ENCODE measurements around the gene IDH3A.

The IDH3A gene

GRCh38 chr15:78162038-78162437, 12.9 kb downstream of the IDH3A start:
- H3K4me3 Mint-ChIP-seq, result no peak overlapping the region
- H3K27me3 Mint-ChIP-seq, result no peaks in the 10 kb centered on the region
- no peaks in the 10 kb centered on the region for H3K9me3 Mint-ChIP-seq
- CTCF ChIA-PET, result interaction anchor here (0.6 to 1.3 kb wide), 3 partner anchors 15 to 33 kb away, joined by 3 to 4 read pairs (median 3); no protein-coding TSS in a partner anchor
- H3K4me1 Mint-ChIP-seq, result peaks cover 19% of the 10 kb centered on the region
- DNase-seq, result peak; percentile 67
- peak overlapping the region; percentile 85 for H3K27ac Mint-ChIP-seq
- peaks cover 50% of the 10 kb centered on the region for H3K36me3 Mint-ChIP-seq

GRCh38 chr15:78164010-78164409, 14.8 kb downstream of the IDH3A start:
- peaks cover 33% of the 10 kb centered on the region for H3K4me1 Mint-ChIP-seq
- no peaks in the 10 kb centered on the region for H3K27me3 Mint-ChIP-seq
- peak overlapping the region; percentile 54 for H3K27ac Mint-ChIP-seq
- CTCF ChIA-PET, result no interaction called here
- no peak for DNase-seq
- H3K4me3 Mint-ChIP-seq, result no peak overlapping the region
- H3K9me3 Mint-ChIP-seq, result no peaks in the 10 kb centered on the region
- H3K36me3 Mint-ChIP-seq, result peaks cover 59% of the 10 kb centered on the region

- Mint-ChIP-seq H3K27ac (peak overlapping the region; percentile 72), H3K9me3 (no peaks in the 10 kb centered on the region), H3K36me3 (peaks cover 70% of the 10 kb centered on the region), H3K27me3 (no peaks in the 10 kb centered on the region), H3K4me3 (peak overlapping the region; percentile 8), H3K4me1 (peaks cover 41% of the 10 kb centered on the region)
- peak; percentile 61 for DNase-seq
- CTCF ChIA-PET, result interaction anchor here (0.6 to 1.8 kb wide), 4 partner anchors 9 to 49 kb away, joined by 3 to 6 read pairs (median 4); no protein-coding TSS in a partner anchor
Measured at GRCh38 chr15:78167227-78167888, 18.2 kb downstream of the IDH3A start.

- no peak overlapping the region for H3K27ac Mint-ChIP-seq
- no peak overlapping the region for H3K4me3 Mint-ChIP-seq
- DNase-seq, result no peak
- CTCF ChIA-PET, result interaction anchor here (1.2 kb wide), 1 partner anchor 27 kb away, joined by 6 read pairs; no protein-coding TSS in a partner anchor
- peaks cover 50% of the 10 kb centered on the region for H3K4me1 Mint-ChIP-seq
- peaks cover 75% of the 10 kb centered on the region for H3K36me3 Mint-ChIP-seq
- no peaks in the 10 kb centered on the region for H3K9me3 Mint-ChIP-seq
- no peaks in the 10 kb centered on the region for H3K27me3 Mint-ChIP-seq
Measured at GRCh38 chr15:78168608-78169007, 19.4 kb downstream of the IDH3A start.

GRCh38 chr15:78170848-78171773, 21.9 kb downstream of the IDH3A start:
- Mint-ChIP-seq H3K4me3 (no peak overlapping the region), H3K27me3 (peaks cover 3% of the 10 kb centered on the region), H3K9me3 (no peaks in the 10 kb centered on the region), H3K36me3 (peaks cover 63% of the 10 kb centered on the region), H3K4me1 (peaks cover 64% of the 10 kb centered on the region), H3K27ac (no peak overlapping the region)
- DNase-seq, result no peak
- CTCF ChIA-PET, result interaction anchor here (0.7 to 3.6 kb wide), 5 partner anchors 22 to 63 kb away, joined by 3 to 16 read pairs (median 3); partner anchors contain the start of gene IDH3A

GRCh38 chr15:78171864-78172472, 22.8 kb downstream of the IDH3A start:
- H3K4me1 Mint-ChIP-seq, result peaks cover 57% of the 10 kb centered on the region
- peaks cover 59% of the 10 kb centered on the region for H3K36me3 Mint-ChIP-seq
- H3K4me3 Mint-ChIP-seq, result no peak overlapping the region
- CTCF ChIA-PET, result interaction anchor here (0.7 to 3.6 kb wide), 5 partner anchors 23 to 64 kb away, joined by 3 to 16 read pairs (median 3); partner anchors contain the start of gene IDH3A
- H3K27ac Mint-ChIP-seq, result no peak overlapping the region
- no peaks in the 10 kb centered on the region for H3K9me3 Mint-ChIP-seq
- peaks cover 3% of the 10 kb centered on the region for H3K27me3 Mint-ChIP-seq
- DNase-seq, result no peak

- H3K4me1 Mint-ChIP-seq, result peaks cover 43% of the 10 kb centered on the region
- CTCF ChIA-PET, result interaction anchor here (0.7 to 3.6 kb wide), 4 partner anchors 9 to 47 kb away, joined by 3 to 16 read pairs (median 4); no protein-coding TSS in a partner anchor
- no peak overlapping the region for H3K4me3 Mint-ChIP-seq
- H3K27ac Mint-ChIP-seq, result no peak overlapping the region
- H3K36me3 Mint-ChIP-seq, result peaks cover 41% of the 10 kb centered on the region
- DNase-seq, result peak; percentile 32
- peaks cover 15% of the 10 kb centered on the region for H3K27me3 Mint-ChIP-seq
- H3K9me3 Mint-ChIP-seq, result no peaks in the 10 kb centered on the region
Measured at GRCh38 chr15:78174401-78174800, 25.2 kb downstream of the IDH3A start.

- Mint-ChIP-seq H3K9me3 (no peaks in the 10 kb centered on the region), H3K4me3 (no peak overlapping the region), H3K4me1 (peaks cover 38% of the 10 kb centered on the region), H3K36me3 (peaks cover 31% of the 10 kb centered on the region), H3K27ac (peak overlapping the region; percentile 1), H3K27me3 (peaks cover 15% of the 10 kb centered on the region)
- DNase-seq, result no peak
- CTCF ChIA-PET, result interaction anchor here (0.7 to 4.3 kb wide), 5 partner anchors 8 to 43 kb away, joined by 3 to 35 read pairs (median 4); no protein-coding TSS in a partner anchor
Measured at GRCh38 chr15:78175330-78175729, 26.2 kb downstream of the IDH3A start.

- no peak overlapping the region for H3K4me3 Mint-ChIP-seq
- H3K27me3 Mint-ChIP-seq, result peaks cover 18% of the 10 kb centered on the region
- CTCF ChIA-PET, result interaction anchor here (0.7 to 4.3 kb wide), 16 partner anchors 12 to 211 kb away, joined by 3 to 35 read pairs (median 3); partner anchors contain the start of gene CIB2
- no peaks in the 10 kb centered on the region for H3K9me3 Mint-ChIP-seq
- peaks cover 25% of the 10 kb centered on the region for H3K4me1 Mint-ChIP-seq
- peaks cover 15% of the 10 kb centered on the region for H3K36me3 Mint-ChIP-seq
- no peak overlapping the region for H3K27ac Mint-ChIP-seq
- peak; percentile 57 for DNase-seq
Measured at GRCh38 chr15:78177447-78177873, 28.3 kb downstream of the IDH3A start.

- Mint-ChIP-seq H3K9me3 (no peaks in the 10 kb centered on the region), H3K27ac (no peak overlapping the region), H3K36me3 (peaks cover 10% of the 10 kb centered on the region), H3K27me3 (peaks cover 18% of the 10 kb centered on the region), H3K4me3 (no peak overlapping the region), H3K4me1 (peaks cover 20% of the 10 kb centered on the region)
- no peak for DNase-seq
- CTCF ChIA-PET, result interaction anchor here (0.6 to 4.3 kb wide), 15 partner anchors 13 to 313 kb away, joined by 3 to 35 read pairs (median 3); partner anchors contain the start of gene CIB2
Measured at GRCh38 chr15:78178064-78178463, 28.9 kb downstream of the IDH3A start.

GRCh38 chr15:78179286-78179840, 30.2 kb downstream of the IDH3A start:
- no peak overlapping the region for H3K4me3 Mint-ChIP-seq
- H3K9me3 Mint-ChIP-seq, result no peaks in the 10 kb centered on the region
- CTCF ChIA-PET, result interaction anchor here (1.0 to 4.3 kb wide), 4 partner anchors 16 to 60 kb away, joined by 4 to 35 read pairs (median 11); partner anchors contain the start of gene CIB2
- H3K36me3 Mint-ChIP-seq, result peaks cover 2% of the 10 kb centered on the region
- H3K27me3 Mint-ChIP-seq, result peaks cover 18% of the 10 kb centered on the region
- H3K27ac Mint-ChIP-seq, result no peak overlapping the region
- peaks cover 7% of the 10 kb centered on the region for H3K4me1 Mint-ChIP-seq
- DNase-seq, result no peak

- no peak for DNase-seq
- H3K27me3 Mint-ChIP-seq, result peaks cover 22% of the 10 kb centered on the region
- no peak overlapping the region for H3K27ac Mint-ChIP-seq
- CTCF ChIA-PET, result interaction anchor here (1.0 to 1.5 kb wide), 2 partner anchors 32 to 60 kb away, joined by 4 read pairs; no protein-coding TSS in a partner anchor
- H3K4me1 Mint-ChIP-seq, result peaks cover 2% of the 10 kb centered on the region
- no peak overlapping the region for H3K4me3 Mint-ChIP-seq
- no peaks in the 10 kb centered on the region for H3K9me3 Mint-ChIP-seq
- no peaks in the 10 kb centered on the region for H3K36me3 Mint-ChIP-seq
Measured at GRCh38 chr15:78179906-78180305, 30.7 kb downstream of the IDH3A start.

- Mint-ChIP-seq H3K36me3 (peaks cover 1% of the 10 kb centered on the region), H3K27me3 (peaks cover 27% of the 10 kb centered on the region), H3K4me1 (no peaks in the 10 kb centered on the region), H3K9me3 (peaks cover 3% of the 10 kb centered on the region), H3K4me3 (no peak overlapping the region), H3K27ac (no peak overlapping the region)
- CTCF ChIA-PET, result interaction anchor here (1.3 kb wide), 1 partner anchor 68 kb away, joined by 3 read pairs; no protein-coding TSS in a partner anchor
- no peak for DNase-seq
Measured at GRCh38 chr15:78182336-78182700, 33.2 kb downstream of the IDH3A start.

Measured in activated naive CD4-positive, alpha-beta T cell treated with anti-CD3 and anti-CD28 coated beads, Interleukin-2, amount 10 ng/mL, durations not matched to agents 7 days and 5 days (primary cell).